ENCODE measurements around the gene MMP23B.

MMP23B gene

DNA sequence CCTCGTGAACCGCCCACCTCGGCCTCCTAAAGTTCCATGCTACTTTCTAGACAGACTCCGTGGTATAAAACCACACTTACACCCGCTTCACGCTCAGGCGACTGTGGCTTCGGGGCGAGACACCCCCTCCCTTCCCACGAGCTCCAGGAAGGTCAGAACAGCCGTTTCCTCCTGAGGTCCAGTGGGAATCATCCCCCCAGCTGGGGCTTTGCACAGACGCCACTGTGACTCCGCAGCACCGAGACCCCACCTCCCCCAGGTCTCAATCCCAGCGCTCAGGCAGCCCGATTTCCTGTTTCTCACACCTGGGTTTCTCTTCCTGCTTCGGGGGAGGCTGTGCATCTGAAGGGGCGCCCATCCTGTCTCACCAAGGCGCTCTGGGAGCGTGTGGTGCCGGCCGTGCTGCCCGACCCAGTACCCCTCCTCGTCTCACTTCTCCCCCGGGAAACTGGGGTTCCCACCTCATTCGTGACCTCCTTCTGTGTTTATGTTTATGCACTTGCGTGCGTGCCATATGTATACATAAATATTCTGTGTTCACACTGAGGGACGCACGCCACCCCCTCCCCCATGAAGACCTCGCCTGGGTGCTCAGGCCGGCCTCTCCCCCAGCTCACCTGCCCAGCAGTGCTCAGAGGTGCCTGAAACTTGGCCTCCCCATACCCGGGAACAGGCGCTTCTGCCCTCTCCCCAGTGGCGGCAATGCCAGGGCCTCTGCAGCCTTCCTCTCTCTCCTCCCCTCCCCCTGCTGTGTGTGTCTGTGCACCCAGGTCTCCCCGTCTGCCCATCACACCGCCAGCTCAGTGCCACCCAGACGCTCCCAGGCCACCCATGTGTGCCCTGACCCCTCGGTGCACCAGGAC is 46.0 kb downstream of the MMP23B start:
- DNase-seq (ENCODE audit: low read depth) = no peak

DNA sequence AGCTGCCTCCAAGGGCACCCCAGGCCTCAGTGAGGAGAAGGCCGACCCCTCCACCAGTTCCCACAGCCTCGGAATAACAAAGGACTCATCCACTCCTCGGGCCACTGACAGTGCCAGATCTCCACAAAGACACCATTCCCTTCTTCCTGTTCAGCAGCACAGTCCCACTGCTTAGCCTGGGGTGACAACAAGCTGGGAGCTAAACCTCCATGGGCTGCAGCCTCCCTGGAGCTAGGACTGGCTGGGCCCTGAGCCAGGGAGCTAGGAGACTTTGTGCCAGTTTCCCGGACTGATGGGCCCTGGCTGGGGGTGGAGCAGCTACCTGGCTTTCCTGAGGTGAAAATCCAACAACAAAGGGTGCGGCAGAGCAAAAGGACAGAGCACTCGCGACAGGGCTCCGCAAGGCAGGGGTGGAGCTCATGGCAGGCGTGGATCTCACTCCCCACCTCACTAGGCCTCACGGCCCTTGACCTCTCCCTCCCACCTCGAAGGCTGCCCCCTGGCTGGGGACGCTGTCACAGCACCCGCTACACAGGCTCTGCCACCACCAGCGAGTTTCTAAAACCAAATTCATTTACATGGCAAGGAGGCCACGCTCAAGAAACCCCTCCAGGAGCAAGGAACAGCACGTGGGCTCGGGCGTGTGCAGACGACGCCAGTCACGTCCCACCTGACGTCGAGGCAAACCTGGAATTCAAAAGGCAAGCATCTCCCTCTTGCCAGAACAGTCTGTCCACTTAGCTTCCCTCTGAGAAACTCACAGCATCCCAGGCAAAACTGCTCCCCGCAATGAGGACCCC is 46.8 kb downstream of the MMP23B start:
- peak; percentile 18 for DNase-seq (ENCODE audit: low read depth)
- no peak overlapping the region for H3K4me3 ChIP-seq (ENCODE audit: control insufficient read depth, low read depth, low read length)
- TF ChIP-seq, protein P1, sequence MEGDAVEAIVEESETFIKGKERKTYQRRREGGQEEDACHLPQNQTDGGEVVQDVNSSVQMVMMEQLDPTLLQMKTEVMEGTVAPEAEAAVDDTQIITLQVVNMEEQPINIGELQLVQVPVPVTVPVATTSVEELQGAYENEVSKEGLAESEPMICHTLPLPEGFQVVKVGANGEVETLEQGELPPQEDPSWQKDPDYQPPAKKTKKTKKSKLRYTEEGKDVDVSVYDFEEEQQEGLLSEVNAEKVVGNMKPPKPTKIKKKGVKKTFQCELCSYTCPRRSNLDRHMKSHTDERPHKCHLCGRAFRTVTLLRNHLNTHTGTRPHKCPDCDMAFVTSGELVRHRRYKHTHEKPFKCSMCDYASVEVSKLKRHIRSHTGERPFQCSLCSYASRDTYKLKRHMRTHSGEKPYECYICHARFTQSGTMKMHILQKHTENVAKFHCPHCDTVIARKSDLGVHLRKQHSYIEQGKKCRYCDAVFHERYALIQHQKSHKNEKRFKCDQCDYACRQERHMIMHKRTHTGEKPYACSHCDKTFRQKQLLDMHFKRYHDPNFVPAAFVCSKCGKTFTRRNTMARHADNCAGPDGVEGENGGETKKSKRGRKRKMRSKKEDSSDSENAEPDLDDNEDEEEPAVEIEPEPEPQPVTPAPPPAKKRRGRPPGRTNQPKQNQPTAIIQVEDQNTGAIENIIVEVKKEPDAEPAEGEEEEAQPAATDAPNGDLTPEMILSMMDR (conservative IDR thresholded peaks at IDR 0.05; ENCODE audit: control insufficient read depth, insufficient read depth, low read depth, low read length) = peak; percentile 42

More for the DNA sequence above, 46.0 kb downstream of the MMP23B start:
- H3K4me3 ChIP-seq (ENCODE audit: control insufficient read depth, low read depth, low read length) = no peak overlapping the region
- TF ChIP-seq, protein P1 (conservative IDR thresholded peaks at IDR 0.05; ENCODE audit: control insufficient read depth, insufficient read depth, low read depth, low read length) = no peak

DNA sequence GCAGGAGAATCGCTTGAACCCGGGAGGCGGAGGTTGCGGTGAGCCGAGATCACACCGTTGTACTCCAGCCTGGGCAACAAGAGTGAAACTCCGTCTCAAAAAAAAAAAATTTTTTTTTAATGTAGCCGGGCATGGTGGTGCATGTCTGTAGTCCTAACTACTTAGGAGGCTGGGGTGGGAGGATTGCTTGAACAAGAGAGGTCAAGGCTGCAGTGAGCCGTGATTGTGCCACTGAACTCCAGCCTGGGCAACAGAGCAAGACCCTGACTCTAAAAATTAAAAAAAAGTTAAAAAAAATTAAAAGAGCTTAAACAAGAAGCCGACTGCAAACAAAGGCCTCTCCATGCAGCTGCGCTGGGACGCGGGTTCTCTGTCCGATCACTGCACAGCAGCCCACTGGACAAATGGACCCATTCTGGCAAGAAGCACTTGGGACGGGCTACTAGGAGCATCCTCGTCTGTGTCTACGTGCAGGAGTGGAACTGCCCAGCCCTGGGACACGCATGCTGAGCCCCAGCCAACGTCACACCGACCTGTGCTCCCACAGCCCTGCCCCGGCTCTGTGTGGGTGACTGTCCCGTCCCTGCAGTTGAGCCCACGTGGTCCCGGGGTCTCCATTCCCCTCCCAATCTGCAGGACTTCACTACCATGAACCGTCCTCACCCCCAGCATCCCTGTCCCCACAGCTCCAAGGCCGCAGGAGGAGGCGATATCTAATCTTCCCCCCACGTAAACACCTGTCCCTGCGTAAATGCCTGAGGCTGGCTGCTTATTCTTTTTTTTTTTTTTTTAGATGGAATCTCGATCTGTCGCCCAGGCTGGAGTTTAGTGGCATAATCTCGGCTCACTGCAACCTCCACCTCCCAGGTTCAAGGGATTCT is 48.3 kb downstream of the MMP23B start:
- no peak overlapping the region for H3K4me3 ChIP-seq (ENCODE audit: control insufficient read depth, low read depth, low read length)
- TF ChIP-seq, protein P1 (conservative IDR thresholded peaks at IDR 0.05; ENCODE audit: control insufficient read depth, insufficient read depth, low read depth, low read length) = no peak
- no peak for DNase-seq (ENCODE audit: low read depth)

DNA sequence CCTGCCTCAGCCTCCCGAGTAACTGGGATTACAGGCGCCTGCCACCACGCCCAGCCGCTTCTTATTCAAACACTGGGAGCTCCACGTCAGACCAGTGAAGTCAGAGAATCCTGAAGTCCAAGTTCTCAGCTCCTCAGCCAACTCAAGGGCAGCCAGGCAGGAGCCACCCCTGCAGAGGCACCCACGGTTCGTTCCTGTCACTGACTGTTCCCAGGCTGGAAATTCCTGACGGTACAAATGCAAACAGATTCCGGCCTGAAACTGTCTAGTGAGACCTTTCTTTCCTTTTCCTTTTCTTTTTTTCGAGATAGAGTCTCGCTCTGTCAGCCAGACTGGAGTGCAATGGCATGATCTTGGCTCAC is 48.9 kb downstream of the MMP23B start:
- DNase-seq (ENCODE audit: low read depth) = peak; percentile 14
- TF ChIP-seq, protein P1 (conservative IDR thresholded peaks at IDR 0.05; ENCODE audit: control insufficient read depth, insufficient read depth, low read depth, low read length) = no peak
- no peak overlapping the region for H3K4me3 ChIP-seq (ENCODE audit: control insufficient read depth, low read depth, low read length)

DNA sequence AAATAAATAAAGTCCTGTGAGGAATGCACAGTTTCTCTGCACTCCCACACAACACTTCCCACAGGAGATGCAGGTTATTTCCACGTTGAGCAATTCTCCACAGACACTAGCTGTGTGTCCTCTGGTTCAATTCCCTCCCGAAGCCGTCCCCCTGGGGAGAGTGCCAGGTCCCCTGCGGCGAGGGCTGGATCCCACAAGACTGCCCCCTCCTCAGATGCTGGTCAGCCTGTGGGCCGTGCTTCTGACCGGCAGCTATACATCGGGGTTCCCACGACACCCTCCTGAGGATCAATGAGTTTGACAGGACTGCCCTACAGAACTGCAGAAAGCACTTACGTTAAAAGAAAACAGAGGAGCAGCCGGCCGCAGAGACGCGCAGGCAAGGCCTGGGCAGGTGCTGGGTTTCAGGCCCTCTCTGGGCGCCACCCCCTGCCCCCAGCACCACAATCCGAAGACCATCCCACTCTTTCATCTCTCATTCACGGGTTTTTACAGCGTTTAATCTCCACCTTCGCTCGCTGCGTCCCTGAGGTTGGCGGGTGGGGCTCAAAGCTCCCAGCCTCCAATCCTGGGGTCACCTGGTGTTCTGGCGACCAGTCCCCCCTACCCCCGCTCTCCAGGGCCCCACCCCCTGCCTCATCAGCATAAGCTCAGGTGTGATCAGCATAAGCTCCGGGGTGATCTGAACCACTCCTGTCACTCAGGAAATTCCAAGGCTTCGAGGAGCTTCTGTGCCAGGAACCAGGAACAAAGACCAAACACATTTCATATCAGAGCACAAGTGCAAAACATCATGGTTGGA is 51.3 kb downstream of the MMP23B start:
- TF ChIP-seq, protein P1 (conservative IDR thresholded peaks at IDR 0.05; ENCODE audit: control insufficient read depth, insufficient read depth, low read depth, low read length) = no peak
- H3K4me3 ChIP-seq (ENCODE audit: control insufficient read depth, low read depth, low read length) = no peak overlapping the region
- DNase-seq (ENCODE audit: low read depth) = no peak
